ENCODE data around the gene LHX6. TPM values are rescaled to one million over a fixed set of nuclear protein-coding genes. Genes with fewer than 3 reads are reported as not detected.

The LHX6 gene
- polyA plus RNA-seq, 2 donors: 0.63 to 1.0 TPM

DNA sequence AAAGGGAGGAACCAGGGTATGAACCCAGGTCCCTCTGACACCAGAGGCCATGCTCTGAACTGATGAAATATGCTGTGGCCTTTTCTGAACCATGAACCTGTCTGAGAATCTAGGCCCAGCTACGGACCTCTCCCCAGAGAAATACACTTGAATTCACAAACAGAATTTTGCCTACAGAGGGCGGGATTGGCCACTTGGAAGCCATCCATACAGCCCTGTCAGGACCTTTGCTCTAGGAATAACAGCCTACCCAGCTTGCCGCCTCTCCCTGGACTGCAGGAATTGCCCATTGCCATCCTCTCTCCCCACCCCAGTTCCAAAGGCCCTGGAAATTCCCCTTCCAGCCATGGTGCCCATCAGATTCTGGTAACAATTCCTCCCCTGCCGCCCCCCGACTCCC, 42.5 kb downstream of the LHX6 start:
- Histone ChIP-seq H3K27ac (ENCODE audit: low read depth in 2 of 2, low read length in 1 of 2) (no peak overlapping the region), H3K36me3 (ENCODE audit: control insufficient read depth in 2 of 2, insufficient read depth in 2 of 2, low read length in 1 of 2) (no peaks in the 10 kb centered on the region), H3K9me3 (ENCODE audit: control insufficient read depth in 2 of 2, insufficient read depth in 1 of 2, low read depth in 1 of 2, low read length in 1 of 2) (no peaks in the 10 kb centered on the region), H3K4me1 (ENCODE audit: control insufficient read depth in 2 of 2, insufficient read depth in 2 of 2, low read length in 1 of 2) (peaks cover 0 to 7% of the 10 kb centered on the region in 2 donors), H3K27me3 (ENCODE audit: control insufficient read depth in 1 of 2, insufficient read depth in 2 of 2, low read length in 2 of 2) (no peaks in the 10 kb centered on the region), H3K4me3 (ENCODE audit: low read depth in 1 of 2, low read length in 2 of 2) (no peak overlapping the region)
- 69 to 81% methylated on average over 5 of the region's 5 CpGs for WGBS, 2 donors

DNA sequence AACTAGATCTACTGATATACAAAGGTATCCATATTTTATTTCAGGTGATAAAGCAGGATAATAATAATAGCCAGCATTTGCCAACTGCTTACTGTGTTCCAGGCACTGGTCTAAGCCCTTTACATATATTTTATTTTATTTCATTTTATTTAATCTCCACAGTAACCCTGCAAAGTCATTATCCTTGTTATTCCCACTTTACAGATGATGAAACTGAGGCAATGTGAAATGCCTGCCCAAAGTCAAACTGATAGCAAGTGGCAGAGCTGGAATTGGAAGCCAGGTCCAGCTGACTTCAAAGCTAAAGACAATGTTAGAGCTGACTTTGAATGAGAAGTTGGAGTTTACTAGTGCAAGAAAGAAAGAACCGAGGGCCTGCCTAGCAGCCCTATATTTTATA, 44.2 kb downstream of the LHX6 start:
- Histone ChIP-seq H3K4me1 (ENCODE audit: control insufficient read depth in 2 of 2, insufficient read depth in 2 of 2, low read length in 1 of 2) (no peaks in the 10 kb centered on the region), H3K27ac (ENCODE audit: low read depth in 2 of 2, low read length in 1 of 2) (no peak overlapping the region), H3K36me3 (ENCODE audit: control insufficient read depth in 2 of 2, insufficient read depth in 2 of 2, low read length in 1 of 2) (no peaks in the 10 kb centered on the region), H3K4me3 (ENCODE audit: low read depth in 1 of 2, low read length in 2 of 2) (no peak overlapping the region), H3K27me3 (ENCODE audit: control insufficient read depth in 1 of 2, insufficient read depth in 2 of 2, low read length in 2 of 2) (no peaks in the 10 kb centered on the region), H3K9me3 (ENCODE audit: control insufficient read depth in 2 of 2, insufficient read depth in 1 of 2, low read depth in 1 of 2, low read length in 1 of 2) (no peaks in the 10 kb centered on the region)
- 83 to 87% methylated on average over 1 of the region's 1 CpG for WGBS, 2 donors

DNA sequence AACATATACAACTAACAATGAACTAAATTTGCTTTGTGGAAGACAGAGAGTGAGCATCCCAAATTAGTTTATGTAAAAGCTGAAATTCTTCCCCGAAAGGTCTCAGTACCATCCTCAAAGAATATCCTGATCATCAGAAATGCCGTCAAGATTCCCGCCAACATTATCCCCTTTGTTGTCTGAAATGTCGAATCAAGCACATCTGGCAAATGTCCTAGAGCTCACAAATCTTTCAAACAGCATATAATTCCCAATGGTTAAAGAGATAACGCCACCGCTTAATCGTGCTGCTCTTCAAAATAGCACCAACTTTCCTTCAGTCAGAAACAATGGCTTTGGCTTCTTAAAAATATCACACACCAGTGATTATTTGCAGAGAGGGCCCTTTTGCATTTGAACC, 45.3 kb downstream of the LHX6 start:
- Histone ChIP-seq H3K4me3 (ENCODE audit: low read depth in 1 of 2, low read length in 2 of 2) (no peak overlapping the region), H3K27me3 (ENCODE audit: control insufficient read depth in 1 of 2, insufficient read depth in 2 of 2, low read length in 2 of 2) (no peaks in the 10 kb centered on the region)
- 70 to 79% methylated on average over 7 of the region's 7 CpGs for WGBS, 2 donors

DNA sequence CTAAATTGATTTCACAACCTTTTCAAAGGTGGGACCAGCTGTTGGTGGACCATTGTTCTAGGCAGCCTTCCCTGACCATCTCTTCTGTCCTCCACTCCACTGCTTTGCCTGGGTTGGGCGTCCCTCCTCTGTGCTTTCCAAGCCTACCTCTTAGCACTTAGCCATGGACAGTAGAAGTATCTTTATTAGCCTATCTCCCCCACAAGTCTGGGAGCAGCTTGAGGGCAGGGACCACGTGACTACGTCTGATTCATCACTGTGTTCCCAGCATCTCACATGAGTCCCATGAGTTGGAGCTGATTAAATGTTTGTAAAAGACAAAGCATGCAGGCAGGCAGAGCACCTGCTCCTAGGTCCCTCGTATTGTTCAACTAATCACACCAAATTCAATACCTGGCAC, 48.1 kb downstream of the LHX6 start:
- 43 to 57% methylated on average over 4 of the region's 4 CpGs for WGBS, 2 donors
- H3K27ac ChIP-seq (ENCODE audit: low read depth in 2 of 2, low read length in 1 of 2): no peak overlapping the region
- no peaks in the 10 kb centered on the region for H3K27me3 ChIP-seq (ENCODE audit: control insufficient read depth in 1 of 2, insufficient read depth in 2 of 2, low read length in 2 of 2)
- H3K4me3 ChIP-seq (ENCODE audit: low read depth in 1 of 2, low read length in 2 of 2): no peak overlapping the region
- H3K9me3 ChIP-seq (ENCODE audit: control insufficient read depth in 2 of 2, insufficient read depth in 1 of 2, low read depth in 1 of 2, low read length in 1 of 2): no peaks in the 10 kb centered on the region
- no peaks in the 10 kb centered on the region for H3K4me1 ChIP-seq (ENCODE audit: control insufficient read depth in 2 of 2, insufficient read depth in 2 of 2, low read length in 1 of 2)
- no peaks in the 10 kb centered on the region for H3K36me3 ChIP-seq (ENCODE audit: control insufficient read depth in 2 of 2, insufficient read depth in 2 of 2, low read length in 1 of 2)

More for the DNA sequence above, 45.3 kb downstream of the LHX6 start:
- Histone ChIP-seq H3K4me1 (ENCODE audit: control insufficient read depth in 2 of 2, insufficient read depth in 2 of 2, low read length in 1 of 2) (no peaks in the 10 kb centered on the region), H3K9me3 (ENCODE audit: control insufficient read depth in 2 of 2, insufficient read depth in 1 of 2, low read depth in 1 of 2, low read length in 1 of 2) (no peaks in the 10 kb centered on the region), H3K36me3 (ENCODE audit: control insufficient read depth in 2 of 2, insufficient read depth in 2 of 2, low read length in 1 of 2) (no peaks in the 10 kb centered on the region), H3K27ac (ENCODE audit: low read depth in 2 of 2, low read length in 1 of 2) (no peak overlapping the region)

DNA sequence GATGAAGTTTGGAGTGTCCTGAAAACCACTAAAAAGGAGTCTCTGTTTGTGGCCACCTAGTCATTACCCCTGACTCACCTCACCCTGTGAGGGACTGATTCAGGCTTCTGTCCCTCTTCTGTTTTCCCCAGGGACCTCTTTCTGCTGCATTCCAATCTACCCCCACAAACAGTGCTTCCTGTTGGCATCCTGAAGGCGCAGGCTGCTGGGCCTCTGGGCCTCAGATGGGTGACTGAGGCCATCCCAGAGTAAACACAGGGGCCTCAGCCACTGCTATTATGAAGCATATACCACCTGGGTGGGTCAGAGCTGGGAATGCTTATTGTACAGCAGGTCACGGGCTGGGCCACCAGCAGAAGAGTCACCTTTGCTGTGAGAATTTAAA, 49.1 kb downstream of the LHX6 start:
- H3K36me3 ChIP-seq (ENCODE audit: control insufficient read depth in 2 of 2, insufficient read depth in 2 of 2, low read length in 1 of 2): no peaks in the 10 kb centered on the region
- no peak overlapping the region for H3K4me3 ChIP-seq (ENCODE audit: low read depth in 1 of 2, low read length in 2 of 2)
- no peak overlapping the region for H3K27ac ChIP-seq (ENCODE audit: low read depth in 2 of 2, low read length in 1 of 2)
- no peaks in the 10 kb centered on the region for H3K4me1 ChIP-seq (ENCODE audit: control insufficient read depth in 2 of 2, insufficient read depth in 2 of 2, low read length in 1 of 2)
- 75 to 83% methylated on average over 2 of the region's 2 CpGs for WGBS, 2 donors
- no peaks in the 10 kb centered on the region for H3K27me3 ChIP-seq (ENCODE audit: control insufficient read depth in 1 of 2, insufficient read depth in 2 of 2, low read length in 2 of 2)
- H3K9me3 ChIP-seq (ENCODE audit: control insufficient read depth in 2 of 2, insufficient read depth in 1 of 2, low read depth in 1 of 2, low read length in 1 of 2): no peaks in the 10 kb centered on the region

DNA sequence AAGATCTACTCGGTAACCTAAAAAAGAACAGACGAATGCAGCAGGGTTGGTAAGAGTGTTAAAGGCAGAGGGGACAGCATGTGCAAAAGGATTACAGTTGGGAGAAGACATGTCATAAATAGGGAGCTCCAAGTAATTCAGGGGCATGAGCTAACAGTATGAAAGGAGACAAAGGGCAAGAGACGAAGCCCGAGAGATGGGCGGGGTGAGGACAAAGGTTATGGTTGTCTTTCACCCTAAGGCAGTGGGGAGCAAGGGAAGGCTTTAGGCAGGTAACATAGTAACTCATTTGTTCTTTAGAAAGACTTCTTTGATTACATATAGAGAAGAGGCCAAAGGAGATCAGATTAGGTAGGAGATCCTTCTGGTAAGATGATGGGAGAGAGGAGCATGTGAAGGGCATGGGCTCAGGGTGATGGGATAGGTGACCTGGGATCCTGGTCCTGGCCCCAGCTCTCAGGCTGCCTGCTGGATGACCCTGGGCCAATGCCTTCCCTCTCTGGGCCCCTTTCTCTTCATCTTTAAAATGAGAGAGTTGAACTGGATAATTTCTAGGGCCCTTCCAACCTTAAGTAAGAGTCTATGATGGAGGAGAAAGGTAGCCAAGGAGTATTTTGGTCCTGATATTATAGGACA, 49.6 kb downstream of the LHX6 start:
- Histone ChIP-seq H3K27me3 (ENCODE audit: control insufficient read depth in 1 of 2, insufficient read depth in 2 of 2, low read length in 2 of 2) (no peaks in the 10 kb centered on the region), H3K4me3 (ENCODE audit: low read depth in 1 of 2, low read length in 2 of 2) (no peak overlapping the region), H3K36me3 (ENCODE audit: control insufficient read depth in 2 of 2, insufficient read depth in 2 of 2, low read length in 1 of 2) (no peaks in the 10 kb centered on the region), H3K27ac (ENCODE audit: low read depth in 2 of 2, low read length in 1 of 2) (no peak overlapping the region), H3K4me1 (ENCODE audit: control insufficient read depth in 2 of 2, insufficient read depth in 2 of 2, low read length in 1 of 2) (no peaks in the 10 kb centered on the region), H3K9me3 (ENCODE audit: control insufficient read depth in 2 of 2, insufficient read depth in 1 of 2, low read depth in 1 of 2, low read length in 1 of 2) (no peaks in the 10 kb centered on the region)
- WGBS, 2 donors: 72 to 83% methylated on average over 5 of the region's 5 CpGs

DNA sequence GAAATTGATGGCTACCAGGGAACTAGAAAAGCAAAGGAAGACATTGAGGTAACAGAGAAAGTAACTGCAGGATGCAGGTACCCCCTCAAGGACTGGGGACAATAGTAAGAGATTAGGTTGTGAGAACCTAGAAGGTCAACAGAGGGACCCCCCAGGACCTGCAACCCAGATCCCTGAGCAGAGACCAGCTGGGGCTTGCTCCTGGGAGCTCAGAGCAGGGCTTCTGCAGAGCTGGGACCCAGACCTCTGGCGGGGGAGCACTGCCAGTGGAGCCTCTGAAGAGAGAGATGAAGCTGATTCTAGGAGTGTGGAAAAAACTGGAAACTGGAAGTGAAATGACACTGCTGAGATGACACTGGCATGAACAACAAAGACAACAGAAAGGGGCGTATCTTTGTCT, 51.8 kb downstream of the LHX6 start:
- H3K4me3 ChIP-seq (ENCODE audit: low read depth in 1 of 2, low read length in 2 of 2): no peak overlapping the region
- H3K4me1 ChIP-seq (ENCODE audit: control insufficient read depth in 2 of 2, insufficient read depth in 2 of 2, low read length in 1 of 2): no peaks in the 10 kb centered on the region
- 83 to 86% methylated on average over 2 of the region's 2 CpGs for WGBS, 2 donors
- no peaks in the 10 kb centered on the region for H3K27me3 ChIP-seq (ENCODE audit: control insufficient read depth in 1 of 2, insufficient read depth in 2 of 2, low read length in 2 of 2)
- no peaks in the 10 kb centered on the region for H3K9me3 ChIP-seq (ENCODE audit: control insufficient read depth in 2 of 2, insufficient read depth in 1 of 2, low read depth in 1 of 2, low read length in 1 of 2)
- no peak overlapping the region for H3K27ac ChIP-seq (ENCODE audit: low read depth in 2 of 2, low read length in 1 of 2)
- H3K36me3 ChIP-seq (ENCODE audit: control insufficient read depth in 2 of 2, insufficient read depth in 2 of 2, low read length in 1 of 2): no peaks in the 10 kb centered on the region

DNA sequence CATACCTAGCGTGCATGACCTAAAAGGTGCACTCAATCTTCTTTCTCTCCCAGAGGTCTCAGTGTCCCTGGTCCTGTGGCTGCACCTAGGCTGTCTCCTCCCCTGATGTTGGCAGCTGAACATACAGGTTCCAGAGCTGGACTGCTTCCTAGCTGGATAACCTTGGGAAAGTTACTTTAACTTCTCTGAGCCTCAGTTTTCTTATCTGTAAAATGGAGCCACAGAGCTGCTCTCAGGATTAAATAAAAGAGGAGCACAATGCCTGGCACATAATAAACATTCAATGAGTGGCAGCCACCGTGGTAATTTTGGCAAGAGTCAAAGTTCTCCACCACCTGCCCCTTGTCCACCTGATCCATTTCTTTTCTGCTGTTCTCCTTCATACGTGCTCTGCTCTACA, 55.1 kb downstream of the LHX6 start:
- H3K36me3 ChIP-seq (ENCODE audit: control insufficient read depth in 2 of 2, insufficient read depth in 2 of 2, low read length in 1 of 2): no peaks in the 10 kb centered on the region
- WGBS, 2 donors: 78 to 79% methylated on average over 3 of the region's 3 CpGs
- H3K4me3 ChIP-seq (ENCODE audit: low read depth in 1 of 2, low read length in 2 of 2): no peak overlapping the region
- H3K27me3 ChIP-seq (ENCODE audit: control insufficient read depth in 1 of 2, insufficient read depth in 2 of 2, low read length in 2 of 2): no peaks in the 10 kb centered on the region
- H3K27ac ChIP-seq (ENCODE audit: low read depth in 2 of 2, low read length in 1 of 2): no peak overlapping the region
- no peaks in the 10 kb centered on the region for H3K9me3 ChIP-seq (ENCODE audit: control insufficient read depth in 2 of 2, insufficient read depth in 1 of 2, low read depth in 1 of 2, low read length in 1 of 2)
- no peaks in the 10 kb centered on the region for H3K4me1 ChIP-seq (ENCODE audit: control insufficient read depth in 2 of 2, insufficient read depth in 2 of 2, low read length in 1 of 2)

DNA sequence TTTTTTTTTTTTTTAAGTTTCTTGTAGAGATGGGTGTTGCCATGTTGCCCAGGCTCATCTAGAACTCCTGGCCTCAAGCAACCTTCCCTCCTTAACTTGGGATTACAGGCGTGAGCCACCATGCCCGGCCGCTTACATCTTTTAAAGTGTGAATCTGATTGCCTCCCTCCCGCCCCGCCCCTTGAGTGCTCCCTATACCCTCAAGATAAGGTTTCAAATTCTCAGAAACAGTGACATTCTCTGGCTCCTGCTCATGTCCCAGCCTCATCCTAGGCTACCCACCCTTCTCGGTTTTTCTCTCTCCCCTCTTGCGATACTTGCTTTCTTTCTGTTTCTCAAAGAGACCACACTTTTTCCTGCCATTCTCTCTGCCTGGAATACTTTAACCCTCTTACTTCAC, 56.6 kb downstream of the LHX6 start:
- H3K9me3 ChIP-seq (ENCODE audit: control insufficient read depth in 2 of 2, insufficient read depth in 1 of 2, low read depth in 1 of 2, low read length in 1 of 2): no peaks in the 10 kb centered on the region
- H3K36me3 ChIP-seq (ENCODE audit: control insufficient read depth in 2 of 2, insufficient read depth in 2 of 2, low read length in 1 of 2): no peaks in the 10 kb centered on the region
- 84 to 89% methylated on average over 7 of the region's 7 CpGs for WGBS, 2 donors
- no peaks in the 10 kb centered on the region for H3K27me3 ChIP-seq (ENCODE audit: control insufficient read depth in 1 of 2, insufficient read depth in 2 of 2, low read length in 2 of 2)
- no peak overlapping the region for H3K4me3 ChIP-seq (ENCODE audit: low read depth in 1 of 2, low read length in 2 of 2)
- H3K4me1 ChIP-seq (ENCODE audit: control insufficient read depth in 2 of 2, insufficient read depth in 2 of 2, low read length in 1 of 2): no peaks in the 10 kb centered on the region
- no peak overlapping the region for H3K27ac ChIP-seq (ENCODE audit: low read depth in 2 of 2, low read length in 1 of 2)

DNA sequence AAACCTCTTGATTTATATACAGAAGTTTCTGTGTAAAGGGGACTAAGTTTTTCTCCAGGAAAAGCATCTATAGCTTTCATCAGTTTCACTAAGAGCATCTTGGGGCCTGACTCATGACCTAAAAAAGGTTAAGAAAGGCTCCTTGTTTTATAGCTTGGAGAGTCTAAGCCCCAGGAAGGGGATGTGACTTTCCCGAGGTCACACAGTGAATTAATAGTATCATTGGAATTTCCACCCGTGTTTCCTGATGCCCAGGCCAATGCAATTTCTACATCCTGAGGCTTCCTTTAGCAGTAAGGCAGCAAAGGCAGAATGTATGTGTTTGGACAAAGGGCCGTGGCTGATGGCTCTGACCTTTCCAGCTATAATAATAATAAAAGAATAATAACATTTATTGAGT, 60.4 kb downstream of the LHX6 start:
- H3K9me3 ChIP-seq (ENCODE audit: control insufficient read depth in 2 of 2, insufficient read depth in 1 of 2, low read depth in 1 of 2, low read length in 1 of 2): no peaks in the 10 kb centered on the region
- 62 to 63% methylated on average over 3 of the region's 3 CpGs for WGBS, 2 donors
- no peaks in the 10 kb centered on the region for H3K36me3 ChIP-seq (ENCODE audit: control insufficient read depth in 2 of 2, insufficient read depth in 2 of 2, low read length in 1 of 2)
- no peaks in the 10 kb centered on the region for H3K27me3 ChIP-seq (ENCODE audit: control insufficient read depth in 1 of 2, insufficient read depth in 2 of 2, low read length in 2 of 2)
- no peak overlapping the region for H3K27ac ChIP-seq (ENCODE audit: low read depth in 2 of 2, low read length in 1 of 2)
- no peak overlapping the region for H3K4me3 ChIP-seq (ENCODE audit: low read depth in 1 of 2, low read length in 2 of 2)
- no peaks in the 10 kb centered on the region for H3K4me1 ChIP-seq (ENCODE audit: control insufficient read depth in 2 of 2, insufficient read depth in 2 of 2, low read length in 1 of 2)
